ENCODE measurements around the gene SYT5. TPM values are rescaled to one million over a fixed set of nuclear protein-coding genes. Genes with fewer than 3 reads are reported as not detected.

SYT5 gene
- total RNA-seq, 1 experiment from 2014 or later: 4.5 TPM

GRCh38 chr19:55146078-55146704, 33.9 kb downstream of the SYT5 start:
- Histone ChIP-seq H2BK20ac (ENCODE audit: low read depth, low read length, poor library complexity, severe bottlenecking) (no peak overlapping the region), H2BK5ac (ENCODE audit: insufficient read length, low read length) (no peak overlapping the region), H3K14ac (ENCODE audit: insufficient read depth, low read length) (no peak overlapping the region), H3K9ac (ENCODE audit: extremely low read depth, insufficient read length, low read length) (no peak overlapping the region), H3K27me3 (ENCODE audit: insufficient read depth, low read length) (no peaks in the 10 kb centered on the region), H3K4me1 (ENCODE audit: insufficient read depth, low read length) (peaks cover 11% of the 10 kb centered on the region; the same call in 1 of the 2 replicates), H3K23me2 (ENCODE audit: insufficient read length, low read depth, low read length, poor library complexity, severe bottlenecking) (no peaks in the 10 kb centered on the region), H3K23ac (ENCODE audit: insufficient read length, low read depth, low read length) (no peak overlapping the region), H4K20me1 (ENCODE audit: control insufficient read depth, insufficient read depth, insufficient read length) (no peaks in the 10 kb centered on the region), H3T11ph (ENCODE audit: low read length) (no peak overlapping the region), H3K79me1 (ENCODE audit: insufficient read depth, low read depth, low read length, poor library complexity, severe bottlenecking) (peaks cover 3% of the 10 kb centered on the region), H2AK5ac (ENCODE audit: insufficient read length, low read length) (no peak overlapping the region), H3K18ac (ENCODE audit: insufficient read length, low read depth, low read length) (no peak overlapping the region), H3K56ac (ENCODE audit: insufficient read length, low read depth, low read length) (no peak overlapping the region), H4K5ac (ENCODE audit: insufficient read length, low read depth, low read length) (no peak overlapping the region), H3K4ac (ENCODE audit: low read depth, low read length) (no peak overlapping the region), H3K27ac (ENCODE audit: insufficient read length, low read depth, low read length) (no peak overlapping the region), H2AFZ (ENCODE audit: low read length) (no peak overlapping the region), H3K9me3 (ENCODE audit: control insufficient read depth, low read depth, low read length) (no peaks in the 10 kb centered on the region), H4K8ac (replicated peaks; ENCODE audit: insufficient read length, low read depth, low read length) (no peak overlapping the region), H3K79me2 (ENCODE audit: insufficient read depth, low read length) (no peaks in the 10 kb centered on the region), H4K91ac (ENCODE audit: insufficient read length, low read depth, low read length) (no peak overlapping the region), H2BK15ac (ENCODE audit: low read depth, low read length) (no peak overlapping the region), H2BK120ac (ENCODE audit: low read depth, low read length, poor library complexity, severe bottlenecking) (no peak overlapping the region), H3K4me2 (ENCODE audit: insufficient read depth, insufficient read length, low read length) (peak overlapping the region; percentile 52), H2BK12ac (ENCODE audit: insufficient read length, low read depth, low read length) (no peak overlapping the region)
- peaks cover 7% of the 10 kb centered on the region for H3K27me3 Mint-ChIP-seq (ENCODE audit: low read depth)
- peaks cover 29 to 40% of the 10 kb centered on the region in 2 experiments for H3K4me1 Mint-ChIP-seq
- TF ChIP-seq, protein P1, sequence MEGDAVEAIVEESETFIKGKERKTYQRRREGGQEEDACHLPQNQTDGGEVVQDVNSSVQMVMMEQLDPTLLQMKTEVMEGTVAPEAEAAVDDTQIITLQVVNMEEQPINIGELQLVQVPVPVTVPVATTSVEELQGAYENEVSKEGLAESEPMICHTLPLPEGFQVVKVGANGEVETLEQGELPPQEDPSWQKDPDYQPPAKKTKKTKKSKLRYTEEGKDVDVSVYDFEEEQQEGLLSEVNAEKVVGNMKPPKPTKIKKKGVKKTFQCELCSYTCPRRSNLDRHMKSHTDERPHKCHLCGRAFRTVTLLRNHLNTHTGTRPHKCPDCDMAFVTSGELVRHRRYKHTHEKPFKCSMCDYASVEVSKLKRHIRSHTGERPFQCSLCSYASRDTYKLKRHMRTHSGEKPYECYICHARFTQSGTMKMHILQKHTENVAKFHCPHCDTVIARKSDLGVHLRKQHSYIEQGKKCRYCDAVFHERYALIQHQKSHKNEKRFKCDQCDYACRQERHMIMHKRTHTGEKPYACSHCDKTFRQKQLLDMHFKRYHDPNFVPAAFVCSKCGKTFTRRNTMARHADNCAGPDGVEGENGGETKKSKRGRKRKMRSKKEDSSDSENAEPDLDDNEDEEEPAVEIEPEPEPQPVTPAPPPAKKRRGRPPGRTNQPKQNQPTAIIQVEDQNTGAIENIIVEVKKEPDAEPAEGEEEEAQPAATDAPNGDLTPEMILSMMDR (conservative IDR thresholded peaks at IDR 0.05): peak; percentile 78
- WGBS (ENCODE audit: extremely low coverage, insufficient read length, low lambda C conversion rate): no CpG with 5 or more reads among the region's 41 CpGs
- no peak overlapping the region for H3K27ac Mint-ChIP-seq
- peak; percentile 72 for DNase-seq
- H3K36me3 Mint-ChIP-seq (ENCODE audit: insufficient read depth in 1 of 3, low read depth in 3 of 3): peaks cover 8 to 28% (median 22%) of the 10 kb centered on the region in 3 experiments
- peak overlapping the region; percentile 58 to 80 for H3K4me3 Mint-ChIP-seq
- no peaks in the 10 kb centered on the region; a peak in 1 of 5 replicates for H3K9me3 Mint-ChIP-seq

Data from H9 (cell line).